GM19395 (cell line): Measurements from ENCODE around the gene OR11L1.

Experiments used
- ATAC-seq: cut with Tn5 transposase; IDR thresholded peaks from one replicate; pipeline ENCODE4 v1.9.1; 2021; ENCODE audit warnings: mild to moderate bottlenecking, moderate library complexity; ENCODE audit not compliant: unreplicated experiment

The OR11L1 gene

GRCh38 chr1:247822060-247822459 is 19.6 kb downstream of the OR11L1 start:
- no peak for ATAC-seq

DNA sequence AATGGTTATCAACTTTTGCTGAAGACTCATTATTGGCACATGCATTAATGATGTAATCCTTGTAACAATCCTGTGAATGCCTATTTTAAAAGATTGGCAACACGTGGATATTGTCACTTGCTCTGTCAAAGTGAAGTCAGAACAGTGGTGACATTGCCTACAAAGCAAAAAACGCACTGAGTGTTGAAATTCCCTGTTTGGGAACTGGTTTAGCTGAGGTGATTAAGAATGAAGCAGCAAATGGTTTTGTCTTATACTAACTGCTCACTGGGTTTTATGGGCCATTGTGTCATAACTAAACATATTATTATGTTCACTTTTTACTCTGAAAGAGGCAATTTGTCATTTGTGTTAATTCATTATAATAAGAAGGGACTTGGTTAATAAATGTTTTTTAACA is 29.1 kb downstream of the OR11L1 start:
- ATAC-seq, result no peak

- no peak for ATAC-seq
Measured at GRCh38 chr1:247797518-247797917, 44.2 kb downstream of the OR11L1 start.
